ENCODE data around the gene GIGYF2. TPM values are rescaled to one million over a fixed set of nuclear protein-coding genes. Genes with fewer than 3 reads are reported as not detected.

Gene GIGYF2
- polyA plus RNA-seq, 1 of the 3 experiments (the other 2 are of a cell fraction) = 12.8 TPM

- Histone ChIP-seq H3K36me3 (replicated peaks in 1 of 2; ENCODE audit: control insufficient read depth in 1 of 2, insufficient read depth in 2 of 2, low read length in 1 of 2) (peaks cover 44 to 58% of the 10 kb centered on the region in 2 experiments), H3F3A (replicated peaks; ENCODE audit: insufficient read depth) (no peaks in the 10 kb centered on the region), H3K27ac (ENCODE audit: low read depth in 2 of 2, low read length in 1 of 2) (no peak overlapping the region), H2AFZ (ENCODE audit: low read depth) (no peak overlapping the region), H3K4me2 (no peak overlapping the region), H3K79me2 (ENCODE audit: insufficient read depth) (no peaks in the 10 kb centered on the region), H3K9ac (no peak overlapping the region), H4K20me1 (ENCODE audit: insufficient read depth) (no peaks in the 10 kb centered on the region), H3K9me3 (no peaks in the 10 kb centered on the region), H3K9me2 (no peaks in the 10 kb centered on the region), H3K4me1 (ENCODE audit: control insufficient read depth in 1 of 2, insufficient read depth in 2 of 2, low read depth in 1 of 2, low read length in 1 of 2) (peaks cover 0 to 3% of the 10 kb centered on the region in 2 experiments; a peak in 1 of 4 replicates), H3K27me3 (ENCODE audit: insufficient read depth) (no peaks in the 10 kb centered on the region), H3K4me3 (ENCODE audit: low read depth in 2 of 2, low read length in 1 of 2) (no peak overlapping the region)
- no peak for TF ChIP-seq USF1 (IDR thresholded peaks at IDR 0.05; ENCODE audit: borderline replicate concordance, low read depth)
- TF ChIP-seq MAX (IDR thresholded peaks at IDR 0.05; ENCODE audit: low read depth) = no peak
- no peak for TF ChIP-seq EZH2phosphoT487 (IDR thresholded peaks at IDR 0.05; ENCODE audit: borderline replicate concordance, low read depth)
- no peak for TF ChIP-seq NFIC (IDR thresholded peaks at IDR 0.05; ENCODE audit: borderline replicate concordance)
- TF ChIP-seq EP300 (IDR thresholded peaks at IDR 0.05; ENCODE audit: borderline replicate concordance in 1 of 2, low read depth in 1 of 2, low read length in 1 of 2) = no peak
- no peak for TF ChIP-seq CTCF (IDR thresholded peaks at IDR 0.05)
- no peak for TF ChIP-seq GATA2 (CRISPR knock-in tag; IDR thresholded peaks at IDR 0.05)
- 95% methylated on average over 3 of the region's 3 CpGs for WGBS (ENCODE audit: low lambda C conversion rate)
- ChIA-PET CTCF (no interaction called here), POLR2A (no interaction called here)
- no peak for DNase-seq
Observed at GRCh38 chr2:232829988-232830387, 132.9 kb downstream of the GIGYF2 start.

GRCh38 chr2:232831496-232831895 is 134.4 kb downstream of the GIGYF2 start:
- Histone ChIP-seq H3K4me1 (ENCODE audit: control insufficient read depth in 1 of 2, insufficient read depth in 2 of 2, low read depth in 1 of 2, low read length in 1 of 2) (peaks cover 0 to 3% of the 10 kb centered on the region in 2 experiments; a peak in 1 of 4 replicates), H4K20me1 (ENCODE audit: insufficient read depth) (no peaks in the 10 kb centered on the region), H3K9me3 (no peaks in the 10 kb centered on the region), H3K9ac (no peak overlapping the region), H3K27me3 (ENCODE audit: insufficient read depth) (no peaks in the 10 kb centered on the region), H3K27ac (ENCODE audit: low read depth in 2 of 2, low read length in 1 of 2) (no peak overlapping the region), H3K36me3 (replicated peaks in 1 of 2; ENCODE audit: control insufficient read depth in 1 of 2, insufficient read depth in 2 of 2, low read length in 1 of 2) (peaks cover 44 to 61% of the 10 kb centered on the region in 2 experiments), H3K9me2 (no peaks in the 10 kb centered on the region), H3F3A (replicated peaks; ENCODE audit: insufficient read depth) (no peaks in the 10 kb centered on the region), H3K79me2 (ENCODE audit: insufficient read depth) (no peaks in the 10 kb centered on the region), H3K4me3 (ENCODE audit: low read depth in 2 of 2, low read length in 1 of 2) (no peak overlapping the region), H2AFZ (ENCODE audit: low read depth) (no peak overlapping the region), H3K4me2 (no peak overlapping the region)
- 93% methylated on average over 3 of the region's 3 CpGs for WGBS (ENCODE audit: low lambda C conversion rate)
- ChIA-PET POLR2A (no interaction called here), CTCF (no interaction called here)
- DNase-seq = no peak
- TF ChIP-seq MEF2A (IDR thresholded peaks at IDR 0.05; ENCODE audit: borderline replicate concordance, low read depth) = no peak
- no peak for TF ChIP-seq MXI1 (IDR thresholded peaks at IDR 0.05; ENCODE audit: low read depth, low read length)
- TF ChIP-seq USF1 (IDR thresholded peaks at IDR 0.05; ENCODE audit: borderline replicate concordance, low read depth) = no peak
- TF ChIP-seq FOXJ3 (CRISPR knock-in tag; IDR thresholded peaks at IDR 0.05) = no peak
- no peak for TF ChIP-seq RCOR1 (IDR thresholded peaks at IDR 0.05; ENCODE audit: low read length)
- no peak for TF ChIP-seq JUND (IDR thresholded peaks at IDR 0.05)
- no peak for TF ChIP-seq NFIC (IDR thresholded peaks at IDR 0.05; ENCODE audit: borderline replicate concordance)
- TF ChIP-seq YY1 (IDR thresholded peaks at IDR 0.05; ENCODE audit: low read depth) = no peak
- TF ChIP-seq USF2 (IDR thresholded peaks at IDR 0.05; ENCODE audit: borderline replicate concordance, low read depth, low read length) = no peak
- TF ChIP-seq CHD2 (IDR thresholded peaks at IDR 0.05; ENCODE audit: low read length, partially characterized antibody) = no peak
- TF ChIP-seq PBX3 (IDR thresholded peaks at IDR 0.05) = no peak
- TF ChIP-seq POLR2AphosphoS5 (IDR thresholded peaks at IDR 0.05; ENCODE audit: low read depth, low read length) = no peak
- no peak for TF ChIP-seq RFX5 (IDR thresholded peaks at IDR 0.05; ENCODE audit: low read length)
- no peak for TF ChIP-seq TEAD4 (IDR thresholded peaks at IDR 0.05; ENCODE audit: borderline replicate concordance, insufficient read depth)
